Suppressor macrophage treated with lipopolysaccharide for 4 hours (primary cell): Measurements from ENCODE around the gene ABCG1.
A peak's percentile ranks its signal among the peaks of the same experiment; 100 is the strongest.

Source experiments
- DNase-seq: peaks from one replicate; pipeline ENCODE4 v3.0.0-alpha.2; 2020

The ABCG1 gene

DNA sequence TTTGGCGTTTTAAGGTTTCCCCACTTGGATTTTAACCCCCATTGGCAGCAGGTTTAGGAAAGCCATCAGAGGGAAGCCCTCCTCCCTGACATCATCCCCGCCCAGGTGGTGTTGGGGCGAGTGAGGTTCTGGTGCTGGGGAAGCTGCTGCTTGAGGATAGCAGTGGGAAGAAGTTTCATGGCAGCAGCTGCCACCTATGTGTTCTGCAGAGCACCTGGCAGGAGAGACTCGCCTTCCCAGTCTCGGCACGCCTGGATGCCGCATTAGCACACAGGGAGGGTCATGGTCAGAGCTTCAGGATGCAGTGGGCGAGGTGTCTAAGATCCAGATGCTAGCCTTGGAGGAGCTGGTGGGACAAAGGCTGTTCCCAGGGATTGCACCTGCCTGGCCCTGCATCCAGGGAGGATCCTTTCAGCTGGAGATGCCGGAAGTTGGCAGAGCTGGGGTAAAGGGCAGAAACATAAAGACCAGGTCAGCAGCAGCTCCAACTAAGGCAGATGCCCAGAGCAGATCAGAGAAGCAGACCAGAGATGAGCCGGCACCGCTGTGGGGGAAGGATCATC is 33.9 kb downstream of the ABCG1 start:
- DNase-seq = no peak

- DNase-seq = no peak
Observed at GRCh38 chr21:42253466-42253865, 34.5 kb downstream of the ABCG1 start.

GRCh38 chr21:42254083-42254482 is 35.1 kb downstream of the ABCG1 start:
- DNase-seq = no peak

DNA sequence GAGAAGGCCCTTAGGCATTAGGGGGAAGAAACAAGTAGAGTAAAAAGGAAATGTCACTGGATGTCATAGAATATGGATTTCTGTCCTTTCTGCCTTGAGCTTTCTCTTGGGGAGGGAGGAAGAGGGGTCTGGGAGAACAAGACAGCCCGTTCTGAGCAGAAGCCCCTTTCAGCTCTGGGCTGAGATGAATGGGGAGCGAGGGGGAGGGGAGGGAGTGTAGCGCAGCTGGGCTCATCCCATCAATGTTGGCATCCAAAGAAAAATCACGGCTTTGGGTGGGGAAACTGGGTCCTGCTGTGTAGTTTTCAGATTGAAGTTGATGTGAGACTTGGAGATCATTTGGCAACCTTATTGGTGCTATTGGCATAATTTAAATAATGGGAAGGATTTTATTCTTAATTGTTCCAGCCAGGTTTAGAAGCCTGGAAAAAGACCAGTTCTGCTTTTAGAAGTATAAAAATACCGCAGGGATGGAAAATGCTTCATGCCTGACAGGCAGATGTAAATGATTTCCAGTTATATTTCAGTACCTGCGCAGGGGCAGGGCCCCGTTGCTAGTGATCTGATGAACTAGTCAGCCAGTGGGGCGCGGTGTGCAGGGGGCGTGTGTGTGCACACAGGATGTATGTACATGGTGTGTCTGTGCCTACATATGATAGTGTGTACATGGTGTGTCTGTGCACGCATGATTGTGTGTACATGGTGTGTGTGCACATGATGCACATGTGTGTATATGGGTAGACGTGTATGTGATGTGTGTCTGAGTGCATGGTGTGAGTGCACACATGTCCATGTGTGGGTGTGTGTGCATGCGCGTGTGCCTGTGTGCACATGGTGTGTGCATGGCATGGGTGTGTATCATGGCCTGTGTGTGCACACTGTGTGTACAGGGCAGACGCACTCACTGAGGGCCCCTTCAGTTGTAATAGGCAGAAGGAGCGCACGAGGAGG is 36.0 kb downstream of the ABCG1 start:
- no peak for DNase-seq

- no peak for DNase-seq
Observed at GRCh38 chr21:42255825-42256224, 36.9 kb downstream of the ABCG1 start.

DNA sequence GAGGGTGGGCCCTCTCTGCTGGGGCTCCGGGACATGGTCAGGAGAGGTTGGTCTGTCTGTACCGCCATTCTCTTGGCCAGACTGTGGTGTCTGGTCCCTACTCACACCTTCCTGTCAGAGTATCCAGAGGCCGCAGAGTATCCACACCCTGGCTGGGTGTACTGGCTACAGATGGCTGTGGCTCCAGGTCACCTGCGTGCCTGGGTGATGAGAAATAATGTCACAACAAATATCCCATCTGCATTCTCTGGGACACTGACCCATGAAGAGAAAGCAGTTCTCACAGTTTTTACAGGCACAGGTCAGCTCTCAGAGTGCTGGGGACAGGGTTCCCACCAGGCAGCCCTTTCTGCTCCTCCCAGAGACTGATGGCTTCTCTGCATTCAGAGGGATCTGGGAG is 37.4 kb downstream of the ABCG1 start:
- no peak for DNase-seq

DNA sequence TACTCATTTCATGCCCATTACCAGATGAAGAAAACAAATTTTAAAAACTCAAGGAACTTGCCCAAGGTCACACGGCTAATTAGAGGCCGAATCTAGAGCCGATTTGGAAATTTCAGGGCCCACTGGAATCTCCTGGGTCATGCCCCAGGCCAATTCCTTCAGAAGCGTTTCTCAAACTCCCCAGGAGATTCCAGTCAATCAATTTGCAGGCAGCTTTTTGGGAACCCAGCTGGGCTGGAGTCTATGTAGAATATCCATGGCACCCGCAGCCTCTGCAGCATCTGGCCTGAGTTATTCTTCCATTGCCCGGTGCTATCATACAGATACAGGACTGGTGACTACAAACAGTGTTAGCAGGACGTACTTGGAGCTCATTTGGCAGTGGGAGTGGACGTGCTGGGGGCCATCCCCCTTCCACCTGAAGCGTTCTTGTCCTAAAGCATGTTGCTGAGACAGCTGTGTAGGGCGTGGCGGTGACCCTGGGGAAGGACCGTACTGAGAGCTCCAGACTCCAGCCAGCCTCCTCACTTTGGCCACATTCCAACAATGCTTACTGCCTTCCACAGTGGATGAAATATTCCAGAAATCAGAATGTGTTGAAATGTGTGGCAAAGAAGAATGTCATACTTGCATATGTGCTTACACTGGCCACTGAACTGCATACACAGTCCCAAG is 38.3 kb downstream of the ABCG1 start:
- no peak for DNase-seq

DNA sequence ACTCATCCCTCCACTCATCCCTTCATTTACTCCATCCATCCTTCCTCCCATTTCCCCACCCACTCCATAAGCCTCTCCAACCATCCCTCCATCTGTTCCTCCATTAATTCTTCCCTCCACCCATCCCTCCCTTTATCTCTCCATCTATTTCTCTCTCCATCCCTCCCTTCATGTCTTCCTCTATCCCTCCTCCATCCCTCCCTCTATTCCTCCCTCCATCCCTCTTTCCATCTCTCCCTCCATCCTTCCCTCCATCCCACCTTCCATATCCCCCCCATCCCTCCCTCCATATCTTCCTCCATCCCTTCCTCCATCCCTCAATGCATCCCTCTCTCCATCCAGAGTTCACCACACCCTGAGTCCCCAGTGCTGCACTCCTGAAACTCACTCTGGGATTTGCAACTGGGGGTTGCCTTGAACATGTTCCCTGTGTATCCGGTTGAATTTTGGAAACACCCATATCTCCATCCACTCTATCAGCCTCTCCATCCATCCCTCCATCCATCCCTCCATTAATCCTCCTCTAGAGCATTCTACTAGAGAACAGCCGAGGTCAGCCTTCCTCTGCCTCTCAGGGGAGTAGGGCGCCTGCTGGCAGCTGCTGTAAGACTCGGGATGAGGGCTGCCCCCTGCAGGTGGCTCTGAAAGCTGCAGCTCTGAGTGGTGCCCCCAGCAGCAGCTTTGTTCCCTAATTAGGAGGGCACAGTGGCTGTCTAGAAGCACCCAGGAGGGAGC is 39.4 kb downstream of the ABCG1 start:
- peak; percentile 88 for DNase-seq

GRCh38 chr21:42258885-42259407 is 40.0 kb downstream of the ABCG1 start:
- DNase-seq = no peak

DNA sequence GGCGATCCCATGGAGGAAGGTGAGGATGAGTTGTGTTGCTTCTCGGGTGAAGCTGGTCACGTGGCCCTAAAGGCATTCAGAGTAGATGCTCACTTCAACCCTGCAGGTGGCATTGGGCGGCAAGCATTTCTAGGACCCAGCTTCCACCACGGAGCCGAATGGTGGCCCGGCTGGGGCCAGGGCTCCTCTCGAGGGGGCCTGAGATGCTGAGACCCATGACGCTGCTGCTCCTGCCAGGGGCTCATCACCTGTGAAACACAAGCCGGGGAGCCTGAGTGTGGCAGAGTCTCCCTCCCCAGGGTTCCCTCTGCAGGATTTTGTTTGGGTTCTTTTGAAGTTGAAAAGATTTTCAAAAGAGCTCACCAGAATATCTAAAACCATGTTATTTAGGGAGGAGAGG is 41.2 kb downstream of the ABCG1 start:
- no peak for DNase-seq

GRCh38 chr21:42261829-42262200 is 42.9 kb downstream of the ABCG1 start:
- DNase-seq = no peak

- peak; percentile 74 for DNase-seq
Observed at GRCh38 chr21:42262831-42263231, 43.9 kb downstream of the ABCG1 start.

GRCh38 chr21:42263591-42264131 is 44.7 kb downstream of the ABCG1 start:
- peak; percentile 61 for DNase-seq

GRCh38 chr21:42264245-42265195 is 45.6 kb downstream of the ABCG1 start:
- no peak for DNase-seq

- DNase-seq = no peak
Observed at GRCh38 chr21:42265231-42265812, 46.4 kb downstream of the ABCG1 start.

GRCh38 chr21:42266971-42267556 is 48.1 kb downstream of the ABCG1 start:
- DNase-seq = no peak

- DNase-seq = no peak
Observed at GRCh38 chr21:42269386-42269785, 50.4 kb downstream of the ABCG1 start.

DNA sequence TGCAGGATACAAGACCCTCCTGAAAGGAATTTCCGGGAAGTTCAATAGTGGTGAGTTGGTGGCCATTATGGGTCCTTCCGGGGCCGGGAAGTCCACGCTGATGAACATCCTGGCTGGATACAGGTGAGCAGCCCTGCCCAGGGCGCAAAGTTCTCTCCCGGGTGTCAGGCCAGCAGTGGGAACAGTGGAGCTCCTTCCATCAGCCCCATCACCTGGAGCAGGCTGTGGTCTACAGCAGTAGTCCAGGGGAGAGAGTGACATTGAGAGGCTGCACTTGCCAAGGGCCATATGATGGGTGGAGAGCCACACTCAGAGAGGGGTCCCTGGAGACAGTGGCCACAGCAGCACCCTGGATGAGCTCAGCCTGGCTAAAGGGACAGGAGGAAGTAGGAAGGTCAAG is 52.1 kb downstream of the ABCG1 start:
- DNase-seq = no peak

GRCh38 chr21:42272109-42272962 is 53.4 kb downstream of the ABCG1 start:
- DNase-seq = no peak
